IPS-NIHi7 (cell line): ENCODE measurements around the gene ELMO1.

Experiments
- DNase-seq: peaks from one replicate; pipeline ENCODE4 v3.0.0; 2012; ENCODE audit warnings: mixed read lengths; ENCODE audit errors: extremely low spot score

The ELMO1 gene

GRCh38 chr7:37102518-37103137, 346.0 kb downstream of the ELMO1 start:
- DNase-seq, result no peak

- no peak for DNase-seq
Measured at GRCh38 chr7:37100735-37101331, 347.8 kb downstream of the ELMO1 start.

- DNase-seq, result no peak
Measured at GRCh38 chr7:37098762-37099161, 349.9 kb downstream of the ELMO1 start.

- no peak for DNase-seq
Measured at GRCh38 chr7:37097983-37098382, 350.7 kb downstream of the ELMO1 start.

- DNase-seq, result no peak
Measured at GRCh38 chr7:37097276-37097675, 351.4 kb downstream of the ELMO1 start.

- DNase-seq, result no peak
Measured at GRCh38 chr7:37096341-37096740, 352.3 kb downstream of the ELMO1 start.

GRCh38 chr7:37095122-37095521, 353.5 kb downstream of the ELMO1 start:
- DNase-seq, result no peak

- DNase-seq, result no peak
Measured at GRCh38 chr7:37093257-37093656, 355.4 kb downstream of the ELMO1 start.

GRCh38 chr7:37092548-37092947, 356.1 kb downstream of the ELMO1 start:
- DNase-seq, result no peak

- no peak for DNase-seq
Measured at GRCh38 chr7:37089972-37090371, 358.7 kb downstream of the ELMO1 start.

- no peak for DNase-seq
Measured at GRCh38 chr7:37085600-37085999, 363.1 kb downstream of the ELMO1 start.

- no peak for DNase-seq
Measured at GRCh38 chr7:37084303-37084702, 364.4 kb downstream of the ELMO1 start.

GRCh38 chr7:37083311-37084096, 365.2 kb downstream of the ELMO1 start:
- DNase-seq, result no peak

GRCh38 chr7:37081436-37081835, 367.2 kb downstream of the ELMO1 start:
- DNase-seq, result no peak

- no peak for DNase-seq
Measured at GRCh38 chr7:37079420-37079819, 369.2 kb downstream of the ELMO1 start.

GRCh38 chr7:37076668-37077067, 372.0 kb downstream of the ELMO1 start:
- no peak for DNase-seq

- no peak for DNase-seq
Measured at GRCh38 chr7:37074370-37074769, 374.3 kb downstream of the ELMO1 start.

- DNase-seq, result no peak
Measured at GRCh38 chr7:37071124-37071523, 377.5 kb downstream of the ELMO1 start.

GRCh38 chr7:37070471-37070870, 378.2 kb downstream of the ELMO1 start:
- no peak for DNase-seq

GRCh38 chr7:37070031-37070430, 378.6 kb downstream of the ELMO1 start:
- no peak for DNase-seq

- DNase-seq, result no peak
Measured at GRCh38 chr7:37069336-37069735, 379.3 kb downstream of the ELMO1 start.

GRCh38 chr7:37068902-37069301, 379.8 kb downstream of the ELMO1 start:
- peak; percentile 39 for DNase-seq

- no peak for DNase-seq
Measured at GRCh38 chr7:37068038-37068437, 380.6 kb downstream of the ELMO1 start.
